Raji (cell line): Measurements from ENCODE around the gene SLC22A1.

Experiments
- POLR2A ChIP-seq: IDR thresholded peaks from 2 replicates; pipeline ENCODE4 v1.6.1; 2011; ENCODE audit warnings: low read depth, low read length, control low read depth; ENCODE audit not compliant: insufficient read depth

Gene SLC22A1

GRCh38 chr6:160130729-160131484, 9.3 kb downstream of the SLC22A1 start:
- TF ChIP-seq POLR2A = no peak

GRCh38 chr6:160131636-160132296, 10.2 kb downstream of the SLC22A1 start:
- no peak for TF ChIP-seq POLR2A

GRCh38 chr6:160132297-160132637, 10.7 kb downstream of the SLC22A1 start:
- TF ChIP-seq POLR2A = no peak

GRCh38 chr6:160132776-160133338, 11.2 kb downstream of the SLC22A1 start:
- no peak for TF ChIP-seq POLR2A

- TF ChIP-seq POLR2A = no peak
Observed at GRCh38 chr6:160133441-160134336, 12.1 kb downstream of the SLC22A1 start.

- TF ChIP-seq POLR2A = no peak
Observed at GRCh38 chr6:160134779-160135547, 13.3 kb downstream of the SLC22A1 start.

GRCh38 chr6:160135907-160136655, 14.5 kb downstream of the SLC22A1 start:
- TF ChIP-seq POLR2A = no peak

GRCh38 chr6:160137130-160137988, 15.7 kb downstream of the SLC22A1 start:
- no peak for TF ChIP-seq POLR2A

- no peak for TF ChIP-seq POLR2A
Observed at GRCh38 chr6:160137989-160138835, 16.6 kb downstream of the SLC22A1 start.

- TF ChIP-seq POLR2A = no peak
Observed at GRCh38 chr6:160138839-160139419, 17.3 kb downstream of the SLC22A1 start.

- TF ChIP-seq POLR2A = no peak
Observed at GRCh38 chr6:160139420-160139851, 17.8 kb downstream of the SLC22A1 start.
